ENCODE results near the gene MAD2L2.

Gene MAD2L2

DNA sequence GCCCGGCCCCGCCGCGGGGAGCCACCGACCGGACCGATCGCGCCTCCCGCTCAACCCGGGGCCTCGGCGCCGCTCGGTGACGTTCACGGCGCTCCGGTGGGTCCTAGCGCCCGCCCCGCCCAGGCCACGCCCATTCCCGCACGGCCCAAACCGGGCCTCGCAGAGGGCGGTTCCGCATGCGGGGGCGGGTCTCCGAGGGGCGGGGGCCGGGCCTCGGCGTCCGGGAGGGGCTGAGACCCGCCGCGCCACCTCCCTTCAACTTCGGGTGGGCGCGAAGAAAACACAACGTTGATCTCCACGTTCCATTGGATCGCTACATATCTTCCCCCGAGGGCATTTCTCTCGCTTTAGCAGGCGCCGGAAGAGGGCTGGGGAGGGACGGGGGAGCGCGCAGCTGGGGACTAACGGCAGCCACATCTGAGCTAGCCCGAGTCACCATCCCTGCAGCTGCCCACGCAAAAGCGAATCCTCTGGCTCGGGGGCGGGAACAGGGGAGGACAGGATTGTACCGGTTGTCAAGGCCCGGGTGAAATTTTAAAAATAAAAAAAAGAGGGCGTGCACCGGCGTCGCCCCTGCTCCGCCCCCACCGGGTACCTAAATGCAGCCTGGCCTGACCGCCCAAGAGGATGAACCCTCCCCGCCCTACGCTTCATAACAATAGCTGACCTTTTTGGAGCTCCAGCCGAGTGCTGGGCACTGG, at the start of gene MAD2L2:
MAD2L2 (minus strand) TSS at position 78 of the 701 bp plus-strand sequence. CDS start 547 bp downstream, outside the sequence.
- Histone ChIP-seq H3K4me1 (ENCODE audit: control insufficient read depth, insufficient read depth, low read length) (peaks cover 12% of the 10 kb centered on the region), H3K36me3 (ENCODE audit: control insufficient read depth in 2 of 2, insufficient read depth in 2 of 2, low read length in 2 of 2) (peaks cover 0 to 4% of the 10 kb centered on the region in 2 donors), H3K9me3 (ENCODE audit: control insufficient read depth in 2 of 2, low read length in 2 of 2) (no peaks in the 10 kb centered on the region), H3K27ac (ENCODE audit: low read length) (peak within 1 kb of the TSS; percentile 49), H3K4me3 (ENCODE audit: low read length in 2 of 2) (peak within 1 kb of the TSS; percentile 87), H3K27me3 (ENCODE audit: control insufficient read depth in 1 of 2, insufficient read depth in 2 of 2, low read length in 2 of 2) (peaks cover 0 to 3% of the 10 kb centered on the region in 2 donors), H3K9ac (ENCODE audit: low read length in 2 of 2) (peak within 1 kb of the TSS; percentile 73 to 83)

DNA sequence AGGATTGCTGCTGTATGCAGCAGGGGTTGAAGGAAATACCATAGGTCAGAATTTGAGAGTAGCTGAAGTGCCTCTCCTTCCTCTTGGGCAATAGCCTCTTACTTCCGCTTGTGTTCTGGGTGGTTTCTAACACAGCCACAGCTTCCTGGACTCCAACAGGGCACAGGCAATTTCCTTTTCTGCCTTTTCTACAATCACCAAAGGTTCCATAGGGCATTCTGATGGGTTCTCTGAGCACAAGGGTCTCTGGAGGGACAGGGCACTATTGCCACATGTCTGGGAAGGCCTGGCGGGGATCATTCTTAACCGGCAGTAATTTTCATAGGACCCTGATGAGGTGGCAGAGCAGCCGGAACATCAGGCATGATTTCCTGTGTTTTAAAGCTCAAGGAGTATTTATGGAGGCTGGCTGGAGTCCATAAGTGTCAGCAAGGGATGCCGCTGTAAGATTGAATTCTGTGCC, 49.5 kb upstream of the MAD2L2 start:
- Histone ChIP-seq H3K4me3 (ENCODE audit: low read length in 2 of 2) (peak overlapping the region in 1 of 2 donors; percentile 15), H3K36me3 (ENCODE audit: control insufficient read depth in 2 of 2, insufficient read depth in 2 of 2, low read length in 2 of 2) (no peaks in the 10 kb centered on the region), H3K9me3 (ENCODE audit: control insufficient read depth in 2 of 2, low read length in 2 of 2) (no peaks in the 10 kb centered on the region), H3K27me3 (ENCODE audit: control insufficient read depth in 1 of 2, insufficient read depth in 2 of 2, low read length in 2 of 2) (no peaks in the 10 kb centered on the region), H3K9ac (ENCODE audit: low read length in 2 of 2) (no peak overlapping the region), H3K27ac (ENCODE audit: low read length) (no peak overlapping the region), H3K4me1 (ENCODE audit: control insufficient read depth, insufficient read depth, low read length) (peaks cover 28% of the 10 kb centered on the region)

DNA sequence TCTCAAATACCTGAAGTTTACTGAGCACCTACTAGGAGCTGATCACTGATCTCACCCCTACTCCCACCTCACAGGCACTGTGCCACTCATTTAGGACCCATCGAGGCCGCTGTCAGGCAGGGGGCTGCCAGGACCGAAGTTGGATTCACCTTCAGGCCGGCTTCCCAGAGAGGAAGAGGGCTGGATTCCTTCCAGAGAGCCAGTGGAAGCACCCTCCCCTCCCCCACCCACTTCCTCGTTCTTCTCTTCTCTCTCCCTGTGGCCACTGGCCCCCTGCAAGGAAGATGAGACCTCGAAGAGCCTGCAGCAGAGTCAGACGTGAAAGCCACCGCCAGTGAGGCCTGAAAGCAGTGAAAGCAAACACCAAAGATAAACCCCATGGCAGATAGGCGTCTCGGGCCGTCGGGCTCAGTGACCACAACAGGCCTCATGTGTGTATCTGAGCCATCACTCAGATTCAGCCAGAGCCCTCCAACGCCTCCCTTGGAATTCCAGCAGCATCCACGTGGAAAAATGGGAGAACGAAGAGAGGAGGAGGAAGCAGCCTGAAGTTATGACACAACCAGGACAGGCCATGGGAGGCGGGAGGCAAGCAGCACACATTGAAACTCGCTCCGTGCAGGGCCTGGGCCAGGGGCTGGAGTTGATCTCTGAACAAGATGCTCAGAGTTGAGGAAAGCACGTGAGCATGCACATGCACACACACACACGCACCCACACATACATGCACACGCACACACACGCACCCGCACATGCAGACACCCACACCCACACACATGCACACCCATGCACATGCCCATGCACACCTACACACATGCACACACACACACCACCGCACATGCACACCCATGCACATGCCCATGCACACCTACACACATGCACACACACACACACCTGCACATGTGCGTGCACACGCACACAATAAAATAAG, 48.8 kb upstream of the MAD2L2 start:
- no peaks in the 10 kb centered on the region for H3K27me3 ChIP-seq (ENCODE audit: control insufficient read depth in 1 of 2, insufficient read depth in 2 of 2, low read length in 2 of 2)
- H3K9ac ChIP-seq (ENCODE audit: low read length in 2 of 2): no peak overlapping the region
- H3K27ac ChIP-seq (ENCODE audit: low read length): no peak overlapping the region

DNA sequence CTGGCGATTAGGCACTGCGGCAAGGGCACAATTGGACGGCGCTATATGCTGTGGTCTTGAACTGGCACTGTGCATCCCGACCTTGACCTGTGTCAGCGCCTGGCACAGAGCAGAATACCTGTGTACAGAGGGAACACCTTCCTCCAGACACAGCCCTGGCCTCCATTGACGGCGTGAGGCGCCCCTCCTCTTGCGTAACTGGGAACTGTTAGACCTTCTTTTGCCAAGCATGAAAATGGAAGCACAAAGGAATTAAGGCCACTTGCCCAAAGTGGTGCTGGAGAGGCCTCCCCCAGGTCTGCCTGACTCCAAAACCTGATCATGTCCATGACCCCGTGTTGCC, 48.2 kb upstream of the MAD2L2 start:
- no peak overlapping the region for H3K27ac ChIP-seq (ENCODE audit: low read length)

More for the DNA sequence above, 48.8 kb upstream of the MAD2L2 start:
- Histone ChIP-seq H3K9me3 (ENCODE audit: control insufficient read depth in 2 of 2, low read length in 2 of 2) (no peaks in the 10 kb centered on the region), H3K4me3 (ENCODE audit: low read length in 2 of 2) (no peak overlapping the region), H3K36me3 (ENCODE audit: control insufficient read depth in 2 of 2, insufficient read depth in 2 of 2, low read length in 2 of 2) (no peaks in the 10 kb centered on the region), H3K4me1 (ENCODE audit: control insufficient read depth, insufficient read depth, low read length) (peaks cover 25% of the 10 kb centered on the region)

DNA sequence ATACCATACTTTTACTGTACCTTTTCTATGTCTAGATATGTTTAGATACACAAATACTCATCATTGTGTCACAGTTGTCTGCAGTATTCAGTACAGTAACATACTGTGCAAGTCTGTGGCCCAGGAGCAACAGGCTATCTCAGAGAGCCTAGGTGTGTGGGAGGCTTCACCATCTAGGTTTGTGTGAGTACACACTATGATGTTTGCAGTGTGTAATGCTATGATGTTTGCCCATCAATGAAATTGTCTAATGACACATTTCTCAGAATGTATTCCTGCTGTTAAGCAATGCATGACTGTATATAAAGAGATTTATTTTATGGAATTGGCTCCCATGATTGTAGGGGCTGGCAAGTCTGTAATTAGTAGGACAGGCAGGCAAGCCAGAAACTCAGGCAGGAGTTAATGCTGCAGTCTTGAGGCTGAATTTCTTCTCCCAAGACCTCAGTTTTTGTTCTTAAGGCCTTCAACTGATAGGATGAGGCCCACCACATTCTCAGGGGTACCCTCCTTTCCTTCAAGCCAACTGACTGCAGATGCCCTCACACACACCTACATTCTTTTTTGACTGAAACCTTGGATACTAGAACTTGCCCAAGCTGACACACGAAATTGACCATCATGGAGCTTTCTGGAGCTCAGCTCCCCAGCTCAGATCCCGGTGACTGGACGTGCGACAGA, 47.3 kb upstream of the MAD2L2 start:
- Histone ChIP-seq H3K36me3 (ENCODE audit: control insufficient read depth in 2 of 2, insufficient read depth in 2 of 2, low read length in 2 of 2) (no peaks in the 10 kb centered on the region), H3K4me1 (ENCODE audit: control insufficient read depth, insufficient read depth, low read length) (peaks cover 25% of the 10 kb centered on the region), H3K9me3 (ENCODE audit: control insufficient read depth in 2 of 2, low read length in 2 of 2) (no peaks in the 10 kb centered on the region), H3K9ac (ENCODE audit: low read length in 2 of 2) (no peak overlapping the region), H3K4me3 (ENCODE audit: low read length in 2 of 2) (no peak overlapping the region), H3K27ac (ENCODE audit: low read length) (no peak overlapping the region), H3K27me3 (ENCODE audit: control insufficient read depth in 1 of 2, insufficient read depth in 2 of 2, low read length in 2 of 2) (no peaks in the 10 kb centered on the region)

More for the DNA sequence above, 48.2 kb upstream of the MAD2L2 start:
- no peaks in the 10 kb centered on the region for H3K36me3 ChIP-seq (ENCODE audit: control insufficient read depth in 2 of 2, insufficient read depth in 2 of 2, low read length in 2 of 2)
- no peak overlapping the region for H3K4me3 ChIP-seq (ENCODE audit: low read length in 2 of 2)
- no peak overlapping the region for H3K9ac ChIP-seq (ENCODE audit: low read length in 2 of 2)
- peaks cover 25% of the 10 kb centered on the region for H3K4me1 ChIP-seq (ENCODE audit: control insufficient read depth, insufficient read depth, low read length)
- H3K9me3 ChIP-seq (ENCODE audit: control insufficient read depth in 2 of 2, low read length in 2 of 2): no peaks in the 10 kb centered on the region
- no peaks in the 10 kb centered on the region for H3K27me3 ChIP-seq (ENCODE audit: control insufficient read depth in 1 of 2, insufficient read depth in 2 of 2, low read length in 2 of 2)

DNA sequence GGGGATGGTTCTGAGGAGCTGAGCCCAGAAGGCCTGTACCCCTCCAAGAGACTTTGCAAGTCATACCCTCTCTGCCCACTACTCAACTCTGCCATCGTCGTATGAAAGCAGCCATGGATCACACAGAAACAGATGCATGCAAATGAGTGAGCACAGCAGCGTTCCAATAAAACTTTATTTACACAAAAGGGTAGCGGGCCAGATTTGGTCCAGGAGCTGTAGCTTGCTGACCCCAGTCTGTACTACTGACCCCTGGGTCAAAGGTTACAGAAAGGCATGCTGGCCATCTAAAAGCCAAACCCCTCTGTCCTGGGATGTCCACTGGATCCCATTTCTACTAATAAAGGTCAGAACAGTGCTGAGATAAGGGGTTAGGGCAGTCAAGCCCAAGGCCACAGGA, 46.2 kb upstream of the MAD2L2 start:
- Histone ChIP-seq H3K36me3 (ENCODE audit: control insufficient read depth in 2 of 2, insufficient read depth in 2 of 2, low read length in 2 of 2) (no peaks in the 10 kb centered on the region), H3K27me3 (ENCODE audit: control insufficient read depth in 1 of 2, insufficient read depth in 2 of 2, low read length in 2 of 2) (no peaks in the 10 kb centered on the region), H3K9me3 (ENCODE audit: control insufficient read depth in 2 of 2, low read length in 2 of 2) (no peaks in the 10 kb centered on the region), H3K4me3 (ENCODE audit: low read length in 2 of 2) (no peak overlapping the region), H3K4me1 (ENCODE audit: control insufficient read depth, insufficient read depth, low read length) (peaks cover 22% of the 10 kb centered on the region), H3K9ac (ENCODE audit: low read length in 2 of 2) (no peak overlapping the region), H3K27ac (ENCODE audit: low read length) (no peak overlapping the region)

DNA sequence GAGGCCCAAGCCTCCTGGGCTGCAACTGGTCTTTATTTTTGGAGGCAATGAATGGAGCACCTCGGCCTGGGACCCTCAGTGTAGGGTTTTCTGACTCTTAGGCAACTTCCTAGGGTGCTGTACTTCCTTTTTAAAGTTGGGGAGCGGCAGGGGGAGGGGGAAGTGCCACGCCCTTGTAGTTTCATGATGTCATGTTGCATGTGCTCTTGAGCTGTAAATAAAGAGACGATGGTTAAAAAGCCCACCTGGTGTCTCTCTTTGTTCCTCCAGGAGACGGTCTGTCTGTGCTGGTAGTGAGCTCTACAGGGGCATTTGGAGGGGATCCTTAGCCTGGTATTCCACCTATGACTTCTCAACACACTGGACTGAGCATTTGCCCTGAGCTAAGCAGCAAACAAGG, 44.7 kb upstream of the MAD2L2 start:
- peaks cover 24% of the 10 kb centered on the region for H3K4me1 ChIP-seq (ENCODE audit: control insufficient read depth, insufficient read depth, low read length)

DNA sequence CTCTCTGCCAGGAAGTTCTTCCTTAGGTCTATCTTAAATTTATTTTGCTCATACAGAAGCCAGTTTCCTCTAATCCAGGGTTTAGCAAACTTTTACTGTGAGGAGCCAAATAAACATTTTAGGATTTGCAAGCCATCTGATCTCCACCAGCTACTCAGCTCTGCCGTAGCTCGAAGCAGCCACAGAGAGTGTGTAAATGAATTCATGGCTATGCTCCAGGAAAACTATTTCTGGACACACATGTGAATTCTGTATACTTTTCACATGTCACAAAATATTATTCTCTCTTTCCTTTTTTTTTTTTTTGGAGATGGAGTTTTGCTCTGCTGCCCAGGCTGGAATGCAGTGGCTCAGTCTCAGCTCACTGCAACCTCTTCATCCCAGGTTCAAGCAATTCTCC, 41.6 kb upstream of the MAD2L2 start:
- Histone ChIP-seq H3K9me3 (ENCODE audit: control insufficient read depth in 2 of 2, low read length in 2 of 2) (no peaks in the 10 kb centered on the region), H3K36me3 (ENCODE audit: control insufficient read depth in 2 of 2, insufficient read depth in 2 of 2, low read length in 2 of 2) (no peaks in the 10 kb centered on the region), H3K27me3 (ENCODE audit: control insufficient read depth in 1 of 2, insufficient read depth in 2 of 2, low read length in 2 of 2) (no peaks in the 10 kb centered on the region), H3K27ac (ENCODE audit: low read length) (no peak overlapping the region), H3K9ac (ENCODE audit: low read length in 2 of 2) (no peak overlapping the region), H3K4me1 (ENCODE audit: control insufficient read depth, insufficient read depth, low read length) (peaks cover 25% of the 10 kb centered on the region), H3K4me3 (ENCODE audit: low read length in 2 of 2) (no peak overlapping the region)

More for the DNA sequence above, 44.7 kb upstream of the MAD2L2 start:
- Histone ChIP-seq H3K27me3 (ENCODE audit: control insufficient read depth in 1 of 2, insufficient read depth in 2 of 2, low read length in 2 of 2) (no peaks in the 10 kb centered on the region), H3K9ac (ENCODE audit: low read length in 2 of 2) (no peak overlapping the region), H3K4me3 (ENCODE audit: low read length in 2 of 2) (no peak overlapping the region), H3K27ac (ENCODE audit: low read length) (no peak overlapping the region), H3K9me3 (ENCODE audit: control insufficient read depth in 2 of 2, low read length in 2 of 2) (no peaks in the 10 kb centered on the region), H3K36me3 (ENCODE audit: control insufficient read depth in 2 of 2, insufficient read depth in 2 of 2, low read length in 2 of 2) (no peaks in the 10 kb centered on the region)

DNA sequence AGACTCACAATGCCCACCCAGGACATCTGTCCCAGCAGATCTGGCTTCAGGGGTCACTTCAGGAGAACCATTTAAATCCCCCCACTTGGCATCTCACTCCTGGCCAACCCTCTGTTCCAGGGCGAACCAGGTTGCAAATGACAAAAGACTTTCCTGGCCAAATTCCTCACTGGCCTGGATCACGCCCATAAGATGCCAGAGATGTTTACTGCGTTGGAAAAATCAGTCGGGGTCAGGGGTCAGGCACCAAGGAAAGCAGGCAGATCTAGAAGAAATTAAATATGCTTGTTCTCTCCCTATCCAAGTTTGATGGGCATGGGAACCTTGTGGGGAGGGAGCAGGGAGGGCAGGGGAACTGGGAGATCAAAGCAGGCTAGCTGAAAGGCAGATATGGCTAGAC, 40.4 kb upstream of the MAD2L2 start:
- Histone ChIP-seq H3K27ac (ENCODE audit: low read length) (no peak overlapping the region), H3K27me3 (ENCODE audit: control insufficient read depth in 1 of 2, insufficient read depth in 2 of 2, low read length in 2 of 2) (no peaks in the 10 kb centered on the region), H3K9ac (ENCODE audit: low read length in 2 of 2) (no peak overlapping the region), H3K36me3 (ENCODE audit: control insufficient read depth in 2 of 2, insufficient read depth in 2 of 2, low read length in 2 of 2) (no peaks in the 10 kb centered on the region), H3K4me3 (ENCODE audit: low read length in 2 of 2) (no peak overlapping the region), H3K9me3 (ENCODE audit: control insufficient read depth in 2 of 2, low read length in 2 of 2) (no peaks in the 10 kb centered on the region), H3K4me1 (ENCODE audit: control insufficient read depth, insufficient read depth, low read length) (peaks cover 25% of the 10 kb centered on the region)

- Histone ChIP-seq H3K9me3 (ENCODE audit: control insufficient read depth in 2 of 2, low read length in 2 of 2) (no peaks in the 10 kb centered on the region), H3K36me3 (ENCODE audit: control insufficient read depth in 2 of 2, insufficient read depth in 2 of 2, low read length in 2 of 2) (no peaks in the 10 kb centered on the region), H3K9ac (ENCODE audit: low read length in 2 of 2) (no peak overlapping the region), H3K4me1 (ENCODE audit: control insufficient read depth, insufficient read depth, low read length) (peaks cover 25% of the 10 kb centered on the region), H3K4me3 (ENCODE audit: low read length in 2 of 2) (no peak overlapping the region), H3K27me3 (ENCODE audit: control insufficient read depth in 1 of 2, insufficient read depth in 2 of 2, low read length in 2 of 2) (no peaks in the 10 kb centered on the region), H3K27ac (ENCODE audit: low read length) (no peak overlapping the region)
Observed at GRCh38 chr1:11720525-11720924, 39.6 kb upstream of the MAD2L2 start.
